Ascending aorta (tissue), 2 donors: Measurements from ENCODE around the gene UBE3A. TPM values are rescaled to one million over a fixed set of nuclear protein-coding genes. Genes with fewer than 3 reads are reported as not detected.

Experiments used
- DNase-seq, 2 donors: peaks; one replicate each; pipeline ENCODE4 v3.0.0-alpha.2; 2019; ENCODE audit warnings: low spot score in 2 of 2
- H3K27ac ChIP-seq, 2 donors: fragments of 200-600 bp; sonication (generic); one replicate each; pipeline ENCODE4 v1.5.1; 2016 to 2017; ENCODE audit warnings: mild to moderate bottlenecking in 1 of 2
- H3K27me3 ChIP-seq: fragments of 200-600 bp; sonication (generic); one replicate; pipeline ENCODE4 v1.5.1; 2017
- H3K36me3 ChIP-seq, 2 donors: fragments of 200-600 bp; sonication (generic); one replicate each; pipeline ENCODE4 v1.5.1; 2016
- H3K4me1 ChIP-seq, 2 donors: fragments of 200-600 bp; sonication (generic); one replicate each; pipeline ENCODE4 v1.5.1; 2016 to 2017; ENCODE audit warnings: mild to moderate bottlenecking in 1 of 2
- H3K4me3 ChIP-seq, 2 donors: fragments of 200-600 bp; sonication (generic); one replicate each; pipeline ENCODE4 v1.5.1; 2016 to 2017; ENCODE audit warnings: mild to moderate bottlenecking in 1 of 2
- H3K9me3 ChIP-seq, 2 donors: fragments of 200-600 bp; sonication (generic); one replicate each; pipeline ENCODE4 v1.5.1; 2016
- intact Hi-C: fragments of 100-400 bp; cut with DNase I; formaldehyde crosslinking; loops from one replicate; pipeline ENCODE4 v1.15.1; 2023
- total RNA-seq: library from RNA; depleted of rRNA; stranded (reverse); fragments of >200 nt; gene quantifications from one replicate; pipeline ENCODE4 v1.1.0, GENCODE V29; 2016
- TF ChIP-seq, protein P1 (sequence below), 3 experiments: fragments of 200-600 bp in 2 of 3; fragments of 450-650 bp in 1 of 3; sonication (generic) in 2 of 3; IDR thresholded peaks; one replicate each; pipeline ENCODE4 v1.5.1; 2016 to 2019; ENCODE audit warnings: antibody characterized with exemption in 3 of 3, mild to moderate bottlenecking in 1 of 3, moderate library complexity in 1 of 3

UBE3A gene
- total RNA-seq, 1 donor from 2014 or later, result 34.1 TPM

DNA sequence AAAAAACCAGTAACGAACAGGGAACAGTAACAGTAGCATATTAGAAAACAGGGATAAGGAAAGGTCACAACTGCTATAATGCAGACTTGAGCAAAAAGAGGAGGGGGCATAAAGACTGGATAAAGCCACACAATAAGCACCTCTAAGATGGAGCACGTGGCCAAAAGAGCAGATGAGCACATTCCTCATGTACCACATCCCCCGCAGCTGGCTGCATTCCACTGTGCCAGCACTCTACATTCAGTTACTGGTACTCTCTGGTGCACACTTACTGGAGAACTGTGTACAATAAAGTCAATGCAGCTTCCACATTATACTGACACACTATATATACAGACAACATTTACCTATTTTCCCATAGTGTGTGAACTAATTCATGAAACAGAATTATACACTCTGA is 64.7 kb downstream of the UBE3A start:
- Histone ChIP-seq H3K9me3 (no peaks in the 10 kb centered on the region), H3K4me3 (no peak overlapping the region), H3K27ac (no peak overlapping the region), H3K36me3 (peaks cover 18 to 48% of the 10 kb centered on the region in 2 donors), H3K4me1 (peaks cover 0 to 14% of the 10 kb centered on the region in 2 donors), H3K27me3 (no peaks in the 10 kb centered on the region)
- TF ChIP-seq, protein P1, sequence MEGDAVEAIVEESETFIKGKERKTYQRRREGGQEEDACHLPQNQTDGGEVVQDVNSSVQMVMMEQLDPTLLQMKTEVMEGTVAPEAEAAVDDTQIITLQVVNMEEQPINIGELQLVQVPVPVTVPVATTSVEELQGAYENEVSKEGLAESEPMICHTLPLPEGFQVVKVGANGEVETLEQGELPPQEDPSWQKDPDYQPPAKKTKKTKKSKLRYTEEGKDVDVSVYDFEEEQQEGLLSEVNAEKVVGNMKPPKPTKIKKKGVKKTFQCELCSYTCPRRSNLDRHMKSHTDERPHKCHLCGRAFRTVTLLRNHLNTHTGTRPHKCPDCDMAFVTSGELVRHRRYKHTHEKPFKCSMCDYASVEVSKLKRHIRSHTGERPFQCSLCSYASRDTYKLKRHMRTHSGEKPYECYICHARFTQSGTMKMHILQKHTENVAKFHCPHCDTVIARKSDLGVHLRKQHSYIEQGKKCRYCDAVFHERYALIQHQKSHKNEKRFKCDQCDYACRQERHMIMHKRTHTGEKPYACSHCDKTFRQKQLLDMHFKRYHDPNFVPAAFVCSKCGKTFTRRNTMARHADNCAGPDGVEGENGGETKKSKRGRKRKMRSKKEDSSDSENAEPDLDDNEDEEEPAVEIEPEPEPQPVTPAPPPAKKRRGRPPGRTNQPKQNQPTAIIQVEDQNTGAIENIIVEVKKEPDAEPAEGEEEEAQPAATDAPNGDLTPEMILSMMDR (IDR thresholded peaks at IDR 0.05), result no peak
- intact Hi-C loops, result loop anchor here (10.0 kb wide), 1 partner anchor 301 kb away; no protein-coding TSS in a partner anchor
- DNase-seq, result no peak

DNA sequence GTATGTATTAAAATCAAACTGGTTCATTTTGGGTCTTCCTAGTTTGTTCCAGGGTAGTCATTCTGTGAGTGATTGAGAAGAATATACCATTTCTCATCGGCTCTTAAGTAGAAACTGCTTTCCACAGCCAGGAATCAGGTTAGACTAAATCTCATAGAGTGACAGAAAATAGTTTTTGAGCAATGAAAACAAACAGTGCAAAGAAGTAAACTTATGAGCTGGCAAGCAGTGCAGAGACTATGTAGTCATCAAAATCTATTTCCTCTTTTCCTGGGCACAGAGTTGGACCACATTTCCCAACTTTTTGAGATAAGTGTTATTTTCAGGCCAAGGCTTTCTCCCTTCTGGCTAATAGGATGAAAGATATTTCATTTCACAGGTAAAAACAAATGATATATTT is 66.5 kb downstream of the UBE3A start:
- DNase-seq, result no peak
- intact Hi-C loops, result loop anchor here (10.0 kb wide), 1 partner anchor 303 kb away; no protein-coding TSS in a partner anchor
- Histone ChIP-seq H3K27me3 (no peaks in the 10 kb centered on the region), H3K4me3 (no peak overlapping the region), H3K36me3 (peaks cover 18 to 48% of the 10 kb centered on the region in 2 donors), H3K4me1 (peaks cover 0 to 11% of the 10 kb centered on the region in 2 donors), H3K9me3 (no peaks in the 10 kb centered on the region), H3K27ac (peak overlapping the region in 1 of 2 donors; percentile 70)
- TF ChIP-seq, protein P1 (IDR thresholded peaks at IDR 0.05), result no peak

DNA sequence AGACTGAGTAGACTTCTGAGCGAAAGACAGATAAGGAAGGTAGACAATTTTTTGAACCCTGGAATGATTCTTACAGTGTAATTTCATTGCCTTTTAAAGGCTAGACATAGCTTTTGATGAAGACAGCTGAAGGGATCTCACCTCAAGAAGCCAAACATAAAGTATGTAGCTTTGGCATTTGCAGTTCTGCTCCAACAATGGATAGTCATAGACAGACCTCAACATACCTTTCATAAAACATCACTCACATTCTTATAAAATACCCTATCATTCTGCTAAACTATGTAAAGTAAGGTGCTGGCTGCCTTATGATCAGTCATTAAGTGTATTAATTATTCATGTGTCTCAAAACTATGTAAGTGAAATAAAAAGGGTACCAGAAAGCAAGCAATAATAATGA is 70.0 kb downstream of the UBE3A start:
- Histone ChIP-seq H3K4me1 (peaks cover 0 to 17% of the 10 kb centered on the region in 2 donors), H3K27ac (no peak overlapping the region), H3K4me3 (no peak overlapping the region), H3K9me3 (no peaks in the 10 kb centered on the region), H3K36me3 (peaks cover 16 to 38% of the 10 kb centered on the region in 2 donors), H3K27me3 (no peaks in the 10 kb centered on the region)
- intact Hi-C loops, result no loop called here
- TF ChIP-seq, protein P1 (IDR thresholded peaks at IDR 0.05), result no peak
- DNase-seq, result no peak

DNA sequence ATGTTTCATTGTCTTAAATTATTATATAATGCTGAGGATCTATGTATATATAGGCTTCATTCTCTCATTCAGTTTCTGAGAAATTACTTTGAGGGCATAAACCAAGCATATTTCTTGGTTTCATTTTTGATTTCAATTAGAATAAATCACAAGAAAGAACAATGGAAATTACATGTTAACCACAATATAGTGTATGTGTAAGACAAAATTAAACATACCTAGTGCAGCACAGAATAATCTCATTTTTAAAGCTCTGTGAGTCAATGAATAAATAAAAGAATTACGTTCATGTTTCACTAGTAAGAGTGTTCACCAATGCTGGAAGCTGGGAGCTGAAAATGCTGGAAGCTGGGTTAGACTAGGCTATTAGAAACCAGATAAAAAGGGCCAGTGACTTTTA is 72.8 kb downstream of the UBE3A start:
- TF ChIP-seq, protein P1 (IDR thresholded peaks at IDR 0.05), result no peak
- Histone ChIP-seq H3K27ac (no peak overlapping the region), H3K9me3 (no peaks in the 10 kb centered on the region), H3K27me3 (no peaks in the 10 kb centered on the region), H3K4me1 (peaks cover 0 to 12% of the 10 kb centered on the region in 2 donors), H3K4me3 (no peak overlapping the region), H3K36me3 (peaks cover 7 to 24% of the 10 kb centered on the region in 2 donors)
- no peak for DNase-seq
- intact Hi-C loops, result no loop called here

DNA sequence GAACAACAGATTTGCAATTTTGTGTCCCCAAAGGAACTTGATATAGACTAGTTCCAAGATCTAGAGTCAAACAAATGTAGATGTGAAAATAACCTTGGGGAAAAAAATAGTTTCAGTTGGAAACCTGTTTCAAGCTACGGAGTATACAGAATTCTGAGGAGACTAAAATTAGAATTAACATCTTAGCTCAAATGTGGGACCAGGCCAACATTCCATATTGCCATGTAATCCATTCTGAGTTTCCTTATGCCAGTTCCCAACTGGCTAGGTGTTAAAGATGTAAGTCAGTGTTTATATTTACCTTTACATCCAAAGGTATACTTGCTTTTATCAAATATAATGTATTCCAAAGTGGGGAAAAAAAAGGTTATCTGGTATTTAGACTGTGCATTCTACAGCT is 76.3 kb downstream of the UBE3A start:
- Histone ChIP-seq H3K27me3 (no peaks in the 10 kb centered on the region), H3K36me3 (peaks cover 11 to 17% of the 10 kb centered on the region in 2 donors), H3K4me1 (peaks cover 0 to 12% of the 10 kb centered on the region in 2 donors), H3K9me3 (no peaks in the 10 kb centered on the region), H3K4me3 (no peak overlapping the region), H3K27ac (peak overlapping the region; percentile 48 to 68)
- DNase-seq, result no peak
- TF ChIP-seq, protein P1 (IDR thresholded peaks at IDR 0.05), result no peak
- intact Hi-C loops, result loop anchor here (1.0 kb wide), 1 partner anchor 77 kb away; the partner anchor contains the start of gene UBE3A
